H4 (cell line): Measurements from ENCODE around the gene IL32. TPM values are rescaled to one million over a fixed set of nuclear protein-coding genes. Genes with fewer than 3 reads are reported as not detected.

ENCODE experiments used
- DNase-seq: peaks from one replicate; pipeline ENCODE4 v3.0.0-alpha.2; 2015; ENCODE audit warnings: low spot score
- total RNA-seq: library from RNA; depleted of rRNA; stranded (reverse); fragments of >200 nt; shearing (Covaris generic); gene quantifications from 2 replicates; pipeline ENCODE4 v1.2.3, GENCODE V29; 2014

The IL32 gene
- total RNA-seq, 1 experiment from 2014 or later = 15.8 TPM

DNA sequence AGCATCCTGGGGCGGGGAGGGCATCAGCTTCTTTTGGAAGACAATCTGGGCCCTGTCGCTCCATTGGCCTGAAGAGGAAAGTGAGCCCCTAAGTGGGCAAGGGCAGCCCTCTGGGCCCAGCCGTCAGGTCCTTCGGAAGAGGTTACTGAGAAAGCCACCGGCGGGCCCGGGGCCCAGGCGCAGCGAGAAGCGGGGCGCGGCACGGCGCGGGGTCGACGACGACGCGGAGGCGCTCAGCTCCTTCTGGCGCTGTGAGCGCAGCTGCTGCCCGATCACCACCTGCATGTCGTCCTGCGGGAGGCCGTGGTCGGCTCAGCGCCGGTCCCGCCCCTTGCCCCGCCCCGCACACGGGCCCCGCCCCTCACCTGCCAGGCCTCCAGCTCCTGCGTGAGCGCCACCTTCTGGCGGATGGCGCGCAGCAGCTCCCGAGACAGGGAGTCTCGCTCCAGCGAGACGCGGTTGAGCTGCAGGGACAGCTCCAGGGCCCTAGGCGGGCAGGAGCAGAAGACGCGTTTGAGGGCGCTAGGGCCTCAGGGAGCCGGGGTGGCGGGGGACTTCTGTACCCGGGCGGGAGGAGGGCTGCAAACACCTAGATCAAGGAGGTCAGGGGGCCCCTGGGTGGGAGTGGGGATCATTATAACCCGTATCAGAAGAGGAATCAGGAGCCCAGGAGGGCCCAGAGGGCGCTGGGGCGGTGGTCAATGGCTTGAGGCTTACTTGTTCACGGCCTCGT is 37.3 kb upstream of the IL32 start:
- no peak for DNase-seq

DNA sequence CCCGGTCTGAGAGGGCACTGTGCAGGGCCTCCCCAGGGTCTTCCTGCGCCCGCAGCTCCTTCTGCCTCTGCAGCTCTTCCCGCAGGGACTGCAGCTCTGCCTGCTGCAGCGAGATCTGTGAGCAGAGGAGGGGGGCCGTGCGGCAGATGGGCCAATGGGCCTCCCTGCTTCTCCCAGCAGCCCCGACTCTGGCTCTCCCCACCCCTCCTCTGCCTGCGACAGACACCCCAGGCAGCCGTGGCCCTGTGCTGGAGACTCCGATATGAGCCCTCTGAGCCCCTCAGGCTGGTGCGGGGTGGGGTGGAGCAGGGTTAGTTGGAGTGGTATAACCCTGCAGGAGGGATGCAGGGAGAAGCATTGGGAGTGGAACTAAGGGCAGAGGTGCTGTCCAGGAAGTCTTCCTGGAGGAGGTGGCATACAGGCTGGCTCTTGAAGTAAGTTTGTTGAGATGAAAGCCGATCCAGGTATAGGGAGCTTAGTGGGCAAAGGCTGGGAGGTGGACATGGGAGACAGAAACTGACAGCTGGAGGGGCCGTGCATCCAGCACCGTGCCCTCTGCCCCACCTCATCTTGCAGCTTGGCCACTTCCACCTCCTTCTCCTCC is 36.6 kb upstream of the IL32 start:
- no peak for DNase-seq

GRCh38 chr16:3029491-3030221 is 35.8 kb upstream of the IL32 start:
- no peak for DNase-seq

GRCh38 chr16:3030222-3031212 is 34.9 kb upstream of the IL32 start:
- no peak for DNase-seq

DNA sequence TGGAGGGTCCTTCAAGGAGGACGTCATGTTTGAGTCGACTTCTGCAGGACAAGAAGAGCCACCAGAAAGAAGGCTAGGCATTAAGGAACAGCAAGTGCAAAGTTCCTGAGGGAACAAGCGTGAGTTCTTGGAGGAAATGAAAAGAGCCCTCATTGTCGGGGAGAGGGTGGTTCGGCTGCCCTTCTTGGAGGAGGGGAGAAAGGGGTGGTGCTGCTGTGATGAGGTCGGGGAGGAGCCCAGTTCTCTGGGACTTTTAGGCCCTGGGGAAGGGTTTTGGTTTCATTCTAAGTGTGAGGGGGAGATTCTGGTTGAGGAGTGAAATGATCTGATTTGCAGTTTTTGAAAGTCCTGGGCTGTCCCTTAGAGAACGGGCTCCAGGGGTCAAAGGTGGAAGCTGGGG is 32.8 kb upstream of the IL32 start:
- no peak for DNase-seq

DNA sequence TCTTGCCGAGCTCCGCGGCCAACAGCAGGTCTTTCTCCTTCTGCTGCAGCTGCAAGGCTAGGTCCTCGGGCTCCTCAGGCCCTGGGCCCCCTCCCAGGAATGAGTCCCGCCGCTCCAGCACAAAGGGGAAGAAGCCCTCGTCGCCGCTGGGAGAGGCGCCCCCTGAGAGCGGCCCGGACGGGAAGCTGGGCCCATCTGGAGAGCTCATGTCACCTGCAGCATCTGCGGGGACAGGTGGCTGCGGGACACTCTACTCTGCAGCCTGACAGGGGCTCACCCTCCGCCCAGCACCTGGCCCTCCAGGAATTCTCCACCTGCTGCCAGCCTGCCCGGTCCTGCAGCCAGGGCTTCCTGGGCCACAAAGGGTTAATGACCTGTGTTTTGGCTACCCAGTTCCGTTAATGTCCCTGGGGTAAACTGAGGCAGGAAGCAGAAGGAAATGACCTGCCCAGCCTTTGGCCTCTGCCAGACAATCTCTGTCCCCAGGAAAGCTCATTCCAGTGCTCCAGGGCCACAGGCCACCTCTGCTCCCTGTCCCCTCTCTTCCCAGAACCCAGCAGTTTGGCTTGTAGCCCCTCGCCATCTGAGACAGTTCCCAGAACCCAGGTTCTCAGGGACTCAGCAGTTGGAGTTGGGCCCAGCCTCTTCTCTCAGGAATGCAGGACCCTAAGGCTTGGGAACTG is 30.0 kb upstream of the IL32 start:
- no peak for DNase-seq

DNA sequence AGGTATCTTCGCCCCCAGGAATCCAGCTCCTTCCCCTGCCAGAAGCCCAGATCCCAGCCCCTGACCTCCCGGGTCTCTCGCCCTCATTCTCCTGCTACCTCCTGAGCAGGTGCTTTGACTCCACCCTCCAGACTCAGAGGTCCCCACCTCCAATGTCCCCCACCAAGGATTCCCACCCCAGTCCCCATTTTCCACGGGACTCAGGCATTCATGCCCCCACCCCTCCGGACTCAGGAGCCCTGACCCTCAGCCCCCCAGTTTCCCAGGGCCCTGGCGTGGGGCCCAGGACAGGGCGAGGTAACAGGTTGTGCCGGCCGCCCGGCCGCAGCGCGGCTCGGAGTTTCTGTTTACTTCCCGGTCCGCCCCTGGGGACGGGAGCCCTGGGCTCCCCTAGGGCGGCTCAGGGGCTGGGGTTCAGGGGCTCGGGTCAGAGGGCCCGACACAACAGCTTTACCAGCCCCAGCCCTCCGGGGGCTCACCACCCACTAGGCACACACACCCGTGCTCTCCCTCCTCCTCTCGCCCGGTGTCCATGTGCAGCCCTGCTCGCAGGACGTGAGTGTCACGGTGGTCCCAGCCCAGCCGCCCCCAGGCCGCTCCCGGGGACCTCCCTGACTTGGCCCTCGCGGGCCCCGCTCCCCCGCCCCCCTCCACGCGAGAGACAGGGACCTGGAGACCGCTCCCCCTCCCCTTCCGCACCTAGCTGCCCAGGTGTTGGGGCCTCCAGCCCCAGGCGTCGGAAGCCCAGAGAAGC is 29.3 kb upstream of the IL32 start:
- no peak for DNase-seq

DNA sequence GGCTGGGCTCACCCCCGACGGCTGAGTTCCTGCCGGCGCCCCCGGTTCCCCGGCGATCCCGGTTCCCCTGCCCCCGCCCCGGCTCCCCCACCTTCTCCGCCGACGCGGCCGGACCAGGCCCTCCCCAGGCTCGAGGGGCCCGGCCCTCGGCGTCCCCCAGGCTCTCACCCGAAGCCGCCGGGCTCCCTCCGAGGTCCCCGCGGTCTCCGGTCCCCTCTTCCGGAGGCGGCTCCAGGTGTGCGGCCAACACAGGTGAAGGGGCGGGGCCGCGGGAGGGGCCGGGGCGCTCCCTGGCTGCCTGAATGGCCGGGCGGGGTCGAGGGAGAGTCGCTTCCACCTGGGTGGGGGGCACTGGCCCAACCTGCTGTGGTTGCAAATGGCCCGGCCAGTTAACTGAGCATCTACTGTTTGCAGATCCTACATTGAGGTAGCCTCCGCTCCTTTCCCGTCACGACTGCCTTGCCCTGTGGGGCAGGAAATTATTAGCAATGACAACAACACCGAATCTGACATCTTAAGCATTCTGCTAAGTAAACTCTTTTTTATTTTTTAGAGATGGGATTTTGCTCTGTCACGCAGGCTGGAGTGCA is 28.6 kb upstream of the IL32 start, which contains the start of gene BICDL2:
TSS of gene BICDL2 (minus strand) at position 219 of the 590 bp plus-strand sequence. CDS start 1,448 bp downstream, outside the sequence.
- no peak for DNase-seq

DNA sequence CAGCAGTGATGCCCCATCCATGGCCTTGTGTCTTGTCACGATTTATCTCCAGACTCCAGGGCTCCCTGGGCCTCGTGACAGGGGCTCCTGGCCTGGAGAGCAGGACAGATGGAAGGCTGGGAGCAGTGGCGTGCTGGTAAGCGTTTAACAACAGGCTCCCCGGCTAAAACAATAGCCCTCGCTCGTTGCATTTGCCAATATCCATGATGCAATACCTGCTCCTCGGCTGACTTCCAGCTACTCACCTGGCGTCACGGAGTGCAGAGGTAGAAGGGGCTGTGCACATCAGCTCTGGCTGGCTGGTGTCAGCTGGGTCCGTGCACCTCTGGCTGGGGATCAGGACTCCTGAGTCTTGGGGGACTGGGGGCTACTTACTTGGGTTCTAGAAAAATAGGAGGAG is 27.2 kb upstream of the IL32 start:
- no peak for DNase-seq

DNA sequence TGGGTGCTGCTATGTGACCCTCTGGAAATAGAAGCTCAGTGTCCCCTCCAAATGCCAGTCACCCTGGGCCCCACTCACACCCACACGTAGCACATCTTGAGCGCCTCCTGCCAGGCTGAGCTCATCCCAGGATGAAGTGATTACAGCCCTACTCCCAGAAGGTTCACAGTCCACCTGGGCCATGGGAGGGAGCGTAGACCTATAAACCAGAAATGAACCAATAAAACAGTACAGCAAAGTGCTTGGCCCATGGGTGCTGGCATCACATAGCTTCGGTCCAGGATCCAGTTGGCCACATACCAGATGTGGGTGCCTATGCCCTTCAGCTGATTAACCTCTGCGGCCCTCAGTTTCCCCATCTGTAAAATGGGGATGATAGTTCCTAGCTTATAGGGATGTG is 26.5 kb upstream of the IL32 start:
- no peak for DNase-seq

DNA sequence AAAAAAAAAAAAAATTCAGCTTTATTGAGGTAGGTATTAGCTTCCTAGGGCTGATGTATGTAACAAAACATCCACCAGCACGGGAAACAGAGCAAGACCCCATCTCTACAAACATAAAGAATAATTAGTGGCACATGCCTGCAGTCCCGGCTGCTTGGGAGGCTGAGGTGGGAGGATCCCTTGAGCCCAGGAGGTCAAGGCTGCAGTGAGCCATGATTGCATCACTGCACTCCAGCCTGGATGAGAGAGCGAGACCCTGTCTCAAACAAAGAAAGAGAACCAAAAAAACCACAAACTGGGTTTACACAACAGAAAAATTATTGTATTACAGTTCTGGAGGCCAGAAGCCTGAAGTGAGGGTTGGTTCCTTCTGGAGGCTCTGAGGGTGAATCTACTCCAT is 23.1 kb upstream of the IL32 start:
- no peak for DNase-seq

GRCh38 chr16:3044708-3045107 is 20.7 kb upstream of the IL32 start:
- no peak for DNase-seq

DNA sequence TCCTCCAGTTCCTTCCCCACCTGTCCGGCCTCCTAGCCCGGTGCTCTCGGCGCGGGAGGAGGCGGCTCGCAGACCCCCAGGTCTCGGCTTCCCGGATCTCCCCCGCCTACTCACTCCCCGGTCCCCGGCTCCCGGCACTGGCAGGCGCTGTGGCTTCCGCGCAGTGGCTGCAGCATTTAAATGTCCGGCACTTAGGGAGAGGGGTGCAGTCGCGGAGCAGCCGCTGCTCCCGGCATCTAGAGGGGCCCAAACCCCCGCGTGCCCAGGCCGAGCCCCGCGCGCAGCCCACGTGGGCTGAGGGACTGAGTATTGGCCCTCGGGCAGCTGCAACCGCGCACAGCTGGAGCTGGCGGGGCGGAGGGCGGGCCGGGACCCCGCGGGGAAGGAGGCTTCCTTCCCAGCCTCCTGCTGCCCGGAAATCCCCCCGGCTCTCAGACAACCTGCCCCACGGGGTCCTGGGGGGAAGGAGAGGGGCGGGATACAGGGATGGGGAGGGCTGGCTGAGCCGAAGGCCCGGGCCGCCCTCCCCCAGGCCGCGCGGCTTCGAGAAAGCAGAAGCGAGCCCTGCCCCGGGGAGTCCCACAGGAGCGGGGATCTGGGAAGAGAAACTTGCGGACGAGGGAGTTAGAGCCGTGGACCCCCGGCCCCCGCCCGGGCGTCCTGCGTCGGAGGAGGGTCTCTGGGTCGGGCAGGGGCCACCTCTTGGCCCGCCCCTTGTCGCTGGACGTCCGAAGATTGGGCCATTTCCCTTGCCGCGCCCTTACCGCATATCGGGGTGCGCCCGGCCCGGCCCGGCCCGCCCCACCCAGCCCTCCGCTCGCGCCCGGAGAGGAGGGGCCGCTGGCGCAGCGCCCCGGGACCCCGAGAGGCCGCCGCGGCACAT is 19.4 kb upstream of the IL32 start, which contains the start of gene MMP25:
TSS of gene MMP25 (plus strand) at position 804 of the 883 bp plus-strand sequence. CDS start 357 bp downstream, outside the sequence.
- DNase-seq = no peak

GRCh38 chr16:3046641-3047386 is 18.6 kb upstream of the IL32 start:
- DNase-seq = no peak

GRCh38 chr16:3047387-3047720 is 18.1 kb upstream of the IL32 start:
- no peak for DNase-seq

GRCh38 chr16:3049921-3050481 is 15.4 kb upstream of the IL32 start:
- no peak for DNase-seq

GRCh38 chr16:3050487-3050886 is 15.0 kb upstream of the IL32 start:
- no peak for DNase-seq

DNA sequence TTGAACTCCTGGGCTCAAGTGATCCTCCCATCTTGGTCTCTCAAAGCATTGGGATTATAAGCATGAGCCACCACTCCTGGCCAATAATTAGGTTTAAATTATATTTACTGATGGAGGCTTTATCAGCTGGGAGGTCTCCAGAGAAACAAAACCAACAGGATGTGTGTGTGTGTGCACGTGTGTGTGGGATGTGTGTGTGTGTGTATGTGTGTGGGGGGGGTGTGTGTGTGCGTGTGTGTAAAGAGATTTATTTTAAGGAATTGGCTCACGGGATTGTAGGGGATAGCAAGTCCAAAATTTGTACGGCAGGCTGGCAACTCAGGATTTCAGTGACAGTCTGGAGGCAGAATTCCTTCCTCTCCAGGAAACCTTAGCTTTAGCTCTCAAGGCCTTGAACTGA is 14.4 kb upstream of the IL32 start:
- DNase-seq = no peak
